Keratinocyte (primary cell): ENCODE results near the gene TRAPPC10.

ENCODE experiments used
- EZH2 ChIP-seq: IDR thresholded peaks from one replicate; pipeline ENCODE4 v1.6.1; 2012; ENCODE audit warnings: inconsistent platforms, mild to moderate bottlenecking, low read length, moderate library complexity
- TF ChIP-seq, protein P1 (sequence below), 3 experiments: IDR thresholded peaks in 1 of 3; conservative IDR thresholded peaks in 1 of 3; optimal IDR thresholded peaks in 1 of 3; 2 replicates in 2 of 3; 3 replicates in 1 of 3; pipeline versions ENCODE3 to v1.5.1; 2011; ENCODE audit warnings: low read length in 3 of 3, mild to moderate bottlenecking in 3 of 3, moderate library complexity in 2 of 3, control low read depth in 1 of 3, inconsistent platforms in 1 of 3; ENCODE audit not compliant: insufficient read depth in 2 of 3; ENCODE audit errors: extremely low read depth in 1 of 3

DNA sequence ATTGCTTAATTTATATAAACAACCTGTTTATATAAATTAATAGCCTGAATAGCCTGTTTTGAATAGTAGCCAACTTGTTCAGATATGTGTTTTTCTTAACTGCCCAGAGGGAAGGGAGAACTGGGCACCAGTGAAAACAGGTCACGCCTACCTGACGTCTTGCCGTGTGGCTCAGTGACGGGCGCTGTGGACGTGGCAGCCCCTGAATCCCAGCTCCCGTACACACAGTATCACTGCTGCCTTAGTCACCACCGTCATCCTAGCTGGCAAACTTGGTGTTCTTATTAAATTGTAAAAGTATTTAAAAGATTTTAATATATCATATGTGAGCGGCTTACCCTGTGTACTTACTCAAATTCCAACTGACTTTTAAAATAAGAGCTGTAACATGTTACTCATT is 35.4 kb upstream of the TRAPPC10 start:
- TF ChIP-seq, protein P1, sequence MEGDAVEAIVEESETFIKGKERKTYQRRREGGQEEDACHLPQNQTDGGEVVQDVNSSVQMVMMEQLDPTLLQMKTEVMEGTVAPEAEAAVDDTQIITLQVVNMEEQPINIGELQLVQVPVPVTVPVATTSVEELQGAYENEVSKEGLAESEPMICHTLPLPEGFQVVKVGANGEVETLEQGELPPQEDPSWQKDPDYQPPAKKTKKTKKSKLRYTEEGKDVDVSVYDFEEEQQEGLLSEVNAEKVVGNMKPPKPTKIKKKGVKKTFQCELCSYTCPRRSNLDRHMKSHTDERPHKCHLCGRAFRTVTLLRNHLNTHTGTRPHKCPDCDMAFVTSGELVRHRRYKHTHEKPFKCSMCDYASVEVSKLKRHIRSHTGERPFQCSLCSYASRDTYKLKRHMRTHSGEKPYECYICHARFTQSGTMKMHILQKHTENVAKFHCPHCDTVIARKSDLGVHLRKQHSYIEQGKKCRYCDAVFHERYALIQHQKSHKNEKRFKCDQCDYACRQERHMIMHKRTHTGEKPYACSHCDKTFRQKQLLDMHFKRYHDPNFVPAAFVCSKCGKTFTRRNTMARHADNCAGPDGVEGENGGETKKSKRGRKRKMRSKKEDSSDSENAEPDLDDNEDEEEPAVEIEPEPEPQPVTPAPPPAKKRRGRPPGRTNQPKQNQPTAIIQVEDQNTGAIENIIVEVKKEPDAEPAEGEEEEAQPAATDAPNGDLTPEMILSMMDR (optimal IDR thresholded peaks at IDR 0.05 in 1 of 3, IDR thresholded peaks at IDR 0.05 in 1 of 3, conservative IDR thresholded peaks at IDR 0.05 in 1 of 3; ENCODE audit: extremely low read depth in 1 of 3, insufficient read depth in 2 of 3, low read length in 3 of 3): no peak
- TF ChIP-seq EZH2: no peak
